Ishikawa (cell line): ENCODE results near the gene CUEDC2.

ENCODE experiments used
- CEBPB ChIP-seq: IDR thresholded peaks from 2 replicates; pipeline ENCODE4 v1.6.1; 2012
- CREB1 ChIP-seq: IDR thresholded peaks from 2 replicates; pipeline ENCODE4 v1.6.1; 2012; ENCODE audit warnings: low read depth
- EGR1 ChIP-seq: IDR thresholded peaks from 2 replicates; pipeline ENCODE4 v1.6.1; 2012
- EP300 ChIP-seq: IDR thresholded peaks from 2 replicates; pipeline ENCODE4 v1.6.1; 2012; ENCODE audit warnings: borderline replicate concordance
- FOXM1 ChIP-seq: IDR thresholded peaks from 2 replicates; pipeline ENCODE4 v1.6.1; 2012; ENCODE audit warnings: low read depth, borderline replicate concordance
- NFIC ChIP-seq: IDR thresholded peaks from 2 replicates; pipeline ENCODE4 v1.6.1; 2012
- RAD21 ChIP-seq: IDR thresholded peaks from 2 replicates; pipeline ENCODE4 v1.6.1; 2012; ENCODE audit warnings: low read depth
- REST ChIP-seq: IDR thresholded peaks from 2 replicates; pipeline ENCODE4 v1.6.1; 2012; ENCODE audit warnings: low read depth, mild to moderate bottlenecking
- TAF1 ChIP-seq: IDR thresholded peaks from 2 replicates; pipeline ENCODE4 v1.6.1; 2012; ENCODE audit warnings: low read depth, mild to moderate bottlenecking
- TCF12 ChIP-seq: IDR thresholded peaks from 2 replicates; pipeline ENCODE4 v1.6.1; 2012; ENCODE audit warnings: low read depth
- TEAD4 ChIP-seq: IDR thresholded peaks from 2 replicates; pipeline ENCODE4 v1.6.1; 2012
- YY1 ChIP-seq: IDR thresholded peaks from 2 replicates; pipeline ENCODE4 v1.6.1; 2012; ENCODE audit warnings: low read depth
- ZBTB7A ChIP-seq: IDR thresholded peaks from 2 replicates; pipeline ENCODE4 v1.6.1; 2012; ENCODE audit warnings: low read depth
- TF ChIP-seq, protein P1 (sequence below): IDR thresholded peaks from 2 replicates; pipeline ENCODE4 v1.6.1; 2012
- TF ChIP-seq, protein P2 (sequence below): IDR thresholded peaks from 2 replicates; pipeline ENCODE4 v1.6.1; 2012

The CUEDC2 gene

DNA sequence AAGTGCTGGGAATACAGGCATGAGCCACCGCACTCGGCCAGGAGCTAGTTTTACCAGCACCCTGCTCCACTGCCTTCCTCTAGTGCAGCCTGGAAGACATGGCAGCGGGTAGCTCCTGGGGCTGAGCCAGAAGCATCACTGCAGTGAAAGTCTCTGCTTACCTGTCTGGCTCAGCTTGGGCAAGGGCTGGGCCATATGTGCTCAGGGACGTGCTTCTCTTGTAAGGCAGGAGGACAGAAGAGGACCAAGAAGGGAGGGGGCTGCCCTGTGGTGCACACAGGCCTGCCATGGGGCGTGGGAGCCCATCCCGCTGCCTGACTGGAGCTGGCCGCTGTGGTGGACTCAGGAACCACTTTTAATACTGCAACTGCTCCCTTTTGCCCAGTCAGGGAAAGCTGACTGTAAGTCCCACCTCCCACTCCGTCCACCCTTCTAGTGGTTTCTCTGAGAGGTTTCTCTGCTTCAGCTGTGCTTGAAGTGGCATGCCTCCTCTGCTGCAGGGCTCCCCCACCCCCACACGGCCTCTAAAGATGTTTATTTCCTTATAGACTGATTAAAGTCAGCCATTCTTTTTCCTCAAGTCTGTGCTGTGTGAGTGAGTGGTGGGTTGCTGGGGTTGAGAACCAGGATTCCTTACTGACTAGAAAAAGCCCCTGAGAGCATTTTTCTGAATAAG is 44.2 kb upstream of the CUEDC2 start:
- TF ChIP-seq YY1 (no peak), RAD21 (no peak), REST (no peak), TCF12 (no peak), EGR1 (no peak)
- TF ChIP-seq, protein P1, sequence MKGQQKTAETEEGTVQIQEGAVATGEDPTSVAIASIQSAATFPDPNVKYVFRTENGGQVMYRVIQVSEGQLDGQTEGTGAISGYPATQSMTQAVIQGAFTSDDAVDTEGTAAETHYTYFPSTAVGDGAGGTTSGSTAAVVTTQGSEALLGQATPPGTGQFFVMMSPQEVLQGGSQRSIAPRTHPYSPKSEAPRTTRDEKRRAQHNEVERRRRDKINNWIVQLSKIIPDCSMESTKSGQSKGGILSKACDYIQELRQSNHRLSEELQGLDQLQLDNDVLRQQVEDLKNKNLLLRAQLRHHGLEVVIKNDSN = no peak

- TF ChIP-seq YY1 = no peak
- TF ChIP-seq, protein P2, sequence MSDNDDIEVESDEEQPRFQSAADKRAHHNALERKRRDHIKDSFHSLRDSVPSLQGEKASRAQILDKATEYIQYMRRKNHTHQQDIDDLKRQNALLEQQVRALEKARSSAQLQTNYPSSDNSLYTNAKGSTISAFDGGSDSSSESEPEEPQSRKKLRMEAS = no peak
- TF ChIP-seq REST = no peak
- TF ChIP-seq EP300 = no peak
- TF ChIP-seq CEBPB = no peak
- no peak for TF ChIP-seq RAD21
- no peak for TF ChIP-seq TAF1
- TF ChIP-seq, protein P1 = no peak
- TF ChIP-seq FOXM1 = no peak
These were observed 43.2 kb upstream of the CUEDC2 start for GRCh38 chr10:102475451-102476040.

DNA sequence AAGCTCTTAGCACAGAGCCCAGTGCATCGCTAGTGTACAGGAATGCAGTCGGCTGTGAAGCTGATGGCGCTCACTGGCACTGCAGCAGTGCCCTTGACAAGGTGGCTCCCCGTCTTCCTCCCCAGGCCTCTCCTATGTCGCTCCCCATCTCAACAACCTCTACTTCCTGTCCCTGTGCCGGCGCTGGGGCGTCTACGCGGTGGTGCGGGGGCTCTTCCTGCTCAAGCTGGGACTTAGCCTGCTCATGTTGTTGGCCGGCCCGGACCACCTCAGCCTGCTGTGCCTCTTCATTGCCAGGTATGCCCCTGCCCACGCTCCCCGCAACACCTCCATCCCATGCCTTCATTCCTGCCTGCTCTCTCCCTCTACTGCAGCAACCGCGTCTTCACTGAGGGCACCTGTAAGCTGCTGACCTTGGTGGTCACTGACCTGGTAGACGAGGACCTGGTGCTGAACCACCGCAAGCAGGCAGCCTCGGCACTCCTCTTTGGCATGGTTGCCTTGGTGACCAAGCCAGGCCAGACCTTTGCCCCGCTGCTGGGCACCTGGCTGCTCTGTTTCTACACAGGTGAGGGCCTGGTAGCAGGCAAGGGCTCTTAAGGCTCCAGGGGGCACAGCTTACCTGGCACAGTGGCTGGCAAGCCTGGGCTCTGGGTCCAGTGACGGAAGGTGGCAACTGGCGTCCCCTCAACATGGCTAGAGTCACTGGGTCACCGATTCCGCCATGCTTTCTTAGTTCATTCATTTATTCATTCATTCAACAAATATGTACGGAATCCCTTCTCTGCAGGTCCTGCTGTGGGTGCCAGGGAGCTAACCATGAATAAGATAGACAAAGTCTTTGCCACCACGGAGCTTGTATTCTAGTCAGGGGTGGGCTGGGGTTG is 41.3 kb upstream of the CUEDC2 start:
- TF ChIP-seq, protein P2 = no peak
- TF ChIP-seq TCF12 (no peak), TEAD4 (no peak), NFIC (no peak), RAD21 (no peak), FOXM1 (no peak), CREB1 (no peak), EP300 (no peak), TAF1 (no peak), ZBTB7A (no peak), EGR1 (no peak), YY1 (no peak), CEBPB (no peak), REST (no peak)
- TF ChIP-seq, protein P1 = no peak
